Sigmoid colon (tissue), 3 donors: Measurements from ENCODE around the gene RPS6KA1.

Experiments
- POLR2A ChIP-seq, 2 donors: fragments of 450-650 bp; IDR thresholded peaks; one replicate each; pipeline ENCODE4 v1.6.1; 2016; ENCODE audit warnings: antibody characterized with exemption in 2 of 2, mild to moderate bottlenecking in 2 of 2, moderate library complexity in 2 of 2
- TF ChIP-seq, protein P1 (sequence below), 4 experiments: fragments of 450-650 bp in 3 of 4; fragments of 200-600 bp in 1 of 4; IDR thresholded peaks; one replicate each; pipeline ENCODE4 v1.5.1; 2016 to 2019; ENCODE audit warnings: antibody characterized with exemption in 4 of 4, mild to moderate bottlenecking in 3 of 4, moderate library complexity in 2 of 4

DNA sequence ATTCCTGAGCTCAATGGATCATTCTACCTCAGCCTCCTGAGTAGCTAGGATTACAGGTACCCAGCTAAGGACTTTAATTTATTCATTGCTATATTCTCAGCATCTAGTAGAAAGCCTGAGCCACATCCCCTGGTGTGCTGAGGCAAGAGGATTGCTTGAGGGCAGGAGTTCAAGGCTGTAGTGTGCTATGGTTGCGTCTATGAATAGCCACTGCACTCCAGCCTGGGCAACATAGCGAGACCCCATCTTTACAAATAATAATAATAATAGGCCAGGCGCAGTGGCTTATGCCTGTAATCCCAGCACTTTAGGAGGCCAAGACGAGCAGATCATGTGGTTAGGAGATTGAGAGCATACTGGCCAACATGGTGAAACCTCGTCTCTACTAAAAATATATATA lies 3.3 kb upstream of the RPS6KA1 start:
- TF ChIP-seq, protein P1, sequence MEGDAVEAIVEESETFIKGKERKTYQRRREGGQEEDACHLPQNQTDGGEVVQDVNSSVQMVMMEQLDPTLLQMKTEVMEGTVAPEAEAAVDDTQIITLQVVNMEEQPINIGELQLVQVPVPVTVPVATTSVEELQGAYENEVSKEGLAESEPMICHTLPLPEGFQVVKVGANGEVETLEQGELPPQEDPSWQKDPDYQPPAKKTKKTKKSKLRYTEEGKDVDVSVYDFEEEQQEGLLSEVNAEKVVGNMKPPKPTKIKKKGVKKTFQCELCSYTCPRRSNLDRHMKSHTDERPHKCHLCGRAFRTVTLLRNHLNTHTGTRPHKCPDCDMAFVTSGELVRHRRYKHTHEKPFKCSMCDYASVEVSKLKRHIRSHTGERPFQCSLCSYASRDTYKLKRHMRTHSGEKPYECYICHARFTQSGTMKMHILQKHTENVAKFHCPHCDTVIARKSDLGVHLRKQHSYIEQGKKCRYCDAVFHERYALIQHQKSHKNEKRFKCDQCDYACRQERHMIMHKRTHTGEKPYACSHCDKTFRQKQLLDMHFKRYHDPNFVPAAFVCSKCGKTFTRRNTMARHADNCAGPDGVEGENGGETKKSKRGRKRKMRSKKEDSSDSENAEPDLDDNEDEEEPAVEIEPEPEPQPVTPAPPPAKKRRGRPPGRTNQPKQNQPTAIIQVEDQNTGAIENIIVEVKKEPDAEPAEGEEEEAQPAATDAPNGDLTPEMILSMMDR (IDR thresholded peaks at IDR 0.05): no peak
- TF ChIP-seq POLR2A (IDR thresholded peaks at IDR 0.05): no peak
